ENCODE data around the gene RAD18.

The RAD18 gene

DNA sequence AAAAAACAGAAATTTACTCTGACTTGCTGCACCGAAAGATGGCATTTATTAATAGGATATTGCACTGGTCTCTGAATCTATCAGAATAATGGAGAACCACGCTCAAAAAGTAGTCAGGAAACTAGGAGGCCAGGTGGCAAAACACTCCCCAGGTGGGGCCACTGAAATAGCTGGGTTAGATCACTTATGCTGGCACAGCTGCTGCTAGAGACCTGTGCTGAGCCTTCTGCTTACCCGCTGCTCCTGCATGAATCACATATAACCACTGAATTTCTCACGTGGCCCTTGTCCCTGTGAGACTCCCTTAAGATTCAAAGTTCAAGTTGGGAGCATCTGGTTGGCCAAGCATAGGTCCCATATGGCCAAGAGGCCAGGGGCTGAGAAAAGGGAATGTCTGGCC lies 127.9 kb downstream of the RAD18 start:
- DNase-seq (ENCODE audit: low read depth in 2 of 2) = no peak

DNA sequence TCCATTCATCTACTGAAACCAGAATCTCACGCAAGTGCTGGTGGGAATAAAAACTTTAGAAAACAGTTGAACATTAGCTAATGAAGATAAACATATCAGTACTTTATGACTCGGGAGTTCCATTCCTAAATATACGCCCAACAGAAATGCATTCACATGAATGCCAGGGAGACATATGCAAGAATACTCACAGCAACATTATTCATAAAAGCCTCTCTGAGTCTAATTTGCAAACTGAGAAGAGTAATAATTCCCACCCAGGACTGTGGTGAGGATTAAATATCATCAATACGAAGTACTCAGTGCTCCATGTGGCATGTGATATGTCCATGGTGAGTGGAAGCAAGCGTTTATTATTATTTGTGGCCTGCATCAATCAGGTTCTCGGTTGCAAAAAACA lies 128.3 kb downstream of the RAD18 start:
- no peak for DNase-seq (ENCODE audit: low read depth in 2 of 2)

DNA sequence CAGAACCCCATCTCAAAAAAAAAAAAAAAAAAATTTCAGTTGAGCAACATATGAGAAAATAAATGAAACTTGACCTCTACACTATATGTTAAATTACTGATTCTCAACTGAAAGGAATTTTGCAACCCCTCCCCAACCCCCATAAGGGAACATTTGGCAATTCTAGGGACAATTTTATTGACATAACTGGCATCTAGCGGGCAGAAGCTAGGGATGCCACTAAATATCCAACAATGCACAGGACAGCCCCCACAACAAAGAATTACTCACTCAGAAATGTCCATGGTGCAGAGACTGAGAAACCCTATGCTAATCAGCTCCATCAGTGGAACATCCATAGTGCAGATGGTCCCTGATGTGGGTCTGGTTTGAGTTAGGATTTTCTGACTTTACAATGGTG lies 135.6 kb downstream of the RAD18 start:
- no peak for DNase-seq (ENCODE audit: low read depth in 2 of 2)

All from activated CD4-positive, alpha-beta T cell treated with anti-CD3 and anti-CD28 coated beads for 24 hours (primary cell).